NCI-H1436 (cell line): ENCODE measurements around the gene TSPAN18.

ENCODE experiments used
- DNase-seq: peaks from one replicate; lab custom pipeline; 2025; lab: John Stamatoyannopoulos, UW

Gene TSPAN18

DNA sequence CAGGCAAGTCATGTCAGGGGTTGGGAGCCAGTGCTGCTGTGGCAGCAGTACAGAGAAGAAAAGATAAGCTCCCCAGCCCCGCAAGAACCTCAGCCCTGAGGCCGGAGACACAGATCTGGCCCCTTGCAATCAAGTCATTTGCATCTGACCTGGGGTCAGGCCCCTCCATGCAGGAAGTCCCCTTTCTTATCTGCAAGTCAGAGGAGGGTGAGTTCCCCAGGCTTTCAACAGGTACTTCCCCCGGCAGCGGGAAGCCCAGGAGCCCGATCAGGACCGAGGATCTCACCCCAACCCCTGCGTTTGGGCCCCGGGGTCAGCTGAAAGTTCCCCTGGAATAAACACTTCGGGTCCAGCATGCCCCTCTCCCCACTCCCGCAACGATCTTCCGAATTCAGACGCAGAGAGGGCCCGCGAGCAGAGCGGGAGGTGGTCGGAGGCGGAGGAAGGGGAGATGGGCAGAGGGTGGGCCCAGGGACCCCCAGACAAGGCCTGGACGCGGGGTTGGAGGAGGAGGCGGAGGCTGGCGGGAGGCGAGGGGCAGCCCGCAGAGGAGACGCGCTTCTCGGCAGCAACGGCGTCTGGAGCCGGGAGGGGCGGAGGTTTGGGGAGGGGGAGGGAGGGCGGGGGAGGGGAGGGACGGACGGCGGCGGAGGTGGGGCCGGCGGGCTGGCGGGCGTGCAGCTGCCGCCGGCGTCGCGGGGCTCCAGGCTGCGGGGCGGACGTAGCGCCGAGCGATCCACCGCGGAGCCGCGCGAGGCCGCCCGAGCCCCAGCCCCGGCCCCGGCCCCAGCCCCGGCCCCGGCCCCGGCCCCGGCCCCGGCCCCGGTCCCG lies at the start of gene TSPAN18:
TSS of gene TSPAN18 (plus strand) at position 680 of the 831 bp plus-strand sequence. CDS start 179,455 bp downstream, outside the sequence.
- no peak for DNase-seq

DNA sequence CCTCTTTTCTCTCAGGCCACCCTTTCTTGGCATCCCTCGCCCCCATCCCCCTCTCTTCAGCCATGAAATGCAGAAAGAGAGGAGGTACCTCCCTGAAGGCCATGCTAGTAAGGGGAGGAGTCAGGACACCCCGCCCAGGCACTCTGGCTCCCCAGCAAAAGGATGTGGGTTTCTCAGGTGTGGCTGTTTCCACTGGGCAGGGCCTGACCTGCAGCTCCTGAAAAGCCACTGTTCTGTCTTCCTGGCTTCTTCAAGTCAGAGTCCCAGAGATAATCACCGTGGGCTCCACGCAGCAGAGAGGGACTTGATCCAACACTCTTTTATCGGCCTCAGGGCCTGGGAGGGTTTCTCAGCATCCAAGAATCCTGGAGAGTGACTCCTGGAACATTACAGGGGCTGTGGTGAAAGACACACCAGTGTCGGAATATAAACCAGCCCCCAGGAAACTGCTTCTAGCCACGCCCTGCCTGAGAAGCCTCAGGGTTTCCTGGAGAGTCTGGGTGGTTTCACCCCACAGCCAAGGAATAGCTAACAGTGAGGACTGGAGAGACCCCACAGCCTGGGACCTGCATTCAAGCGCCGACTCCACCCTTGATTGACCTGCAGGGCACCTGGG lies 45.7 kb upstream of the TSPAN18 start:
- no peak for DNase-seq

DNA sequence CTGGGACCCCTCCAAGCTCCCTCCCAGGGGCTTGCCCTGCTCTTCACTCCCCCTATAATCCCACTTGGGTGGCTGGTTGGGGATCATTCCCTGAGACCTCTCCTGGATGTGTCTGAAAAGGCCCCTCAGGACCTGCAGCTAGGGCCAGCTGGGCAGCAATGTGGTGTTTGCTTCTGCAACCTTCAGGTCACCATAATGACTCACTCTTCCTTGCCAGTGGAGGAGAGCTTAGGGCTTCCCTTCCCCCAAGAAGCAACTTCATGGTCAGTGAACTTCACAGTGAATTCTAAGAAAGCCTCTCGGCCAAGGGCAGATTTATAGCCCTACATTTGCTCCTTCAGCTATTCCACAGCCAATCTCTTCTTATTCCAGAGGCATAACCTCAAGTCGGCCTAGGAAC lies 45.1 kb upstream of the TSPAN18 start:
- DNase-seq: no peak

GRCh38 chr11:44684859-44685281 lies 41.9 kb upstream of the TSPAN18 start:
- no peak for DNase-seq

GRCh38 chr11:44687388-44687787 lies 39.4 kb upstream of the TSPAN18 start:
- no peak for DNase-seq

GRCh38 chr11:44689265-44689664 lies 37.5 kb upstream of the TSPAN18 start:
- no peak for DNase-seq

GRCh38 chr11:44690651-44691050 lies 36.1 kb upstream of the TSPAN18 start:
- DNase-seq: no peak

DNA sequence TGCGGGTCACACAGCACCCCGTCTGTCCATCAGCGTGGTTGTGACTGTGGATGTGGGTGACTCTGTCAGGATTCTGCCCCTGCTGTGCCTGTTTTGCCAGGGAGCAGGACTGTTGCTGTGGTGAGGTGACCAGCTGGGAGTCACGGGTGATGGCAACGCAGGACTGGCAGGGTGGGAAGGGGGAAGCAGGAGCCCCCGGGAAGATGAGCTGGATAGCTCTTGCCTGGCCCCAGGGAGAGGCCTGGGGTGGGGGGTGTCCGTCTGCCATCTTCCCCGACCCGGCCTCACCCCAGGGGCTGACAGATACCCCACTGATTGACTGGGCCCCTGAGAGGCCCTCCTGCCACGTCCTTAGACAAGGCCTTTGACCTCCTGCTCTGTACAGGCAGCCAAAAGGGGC lies 34.3 kb upstream of the TSPAN18 start:
- DNase-seq: no peak

DNA sequence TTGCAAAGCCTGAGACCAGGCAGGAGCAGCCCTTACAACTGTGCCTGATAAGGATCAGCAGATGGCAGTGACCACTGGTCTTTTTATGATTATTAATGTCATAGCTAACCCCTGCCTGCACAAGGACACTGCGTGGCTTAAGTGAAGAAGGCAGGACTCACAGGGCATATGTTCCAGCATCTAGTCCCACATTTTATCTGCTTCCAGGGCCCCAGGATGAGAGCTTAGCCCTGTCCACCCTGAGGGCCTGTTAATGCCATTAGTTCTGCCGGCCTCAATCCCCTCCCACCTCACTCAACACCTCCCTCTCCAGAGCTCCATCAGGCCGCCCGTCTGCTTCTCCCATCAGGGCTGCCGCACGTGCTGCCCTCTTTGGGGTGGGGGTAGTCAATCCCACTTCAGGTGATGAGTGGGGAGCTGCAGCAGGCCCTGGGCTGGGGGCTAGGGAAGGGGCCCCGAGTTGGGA lies 33.1 kb upstream of the TSPAN18 start:
- no peak for DNase-seq

- DNase-seq: no peak
Observed at GRCh38 chr11:44694443-44694842, 32.3 kb upstream of the TSPAN18 start.

DNA sequence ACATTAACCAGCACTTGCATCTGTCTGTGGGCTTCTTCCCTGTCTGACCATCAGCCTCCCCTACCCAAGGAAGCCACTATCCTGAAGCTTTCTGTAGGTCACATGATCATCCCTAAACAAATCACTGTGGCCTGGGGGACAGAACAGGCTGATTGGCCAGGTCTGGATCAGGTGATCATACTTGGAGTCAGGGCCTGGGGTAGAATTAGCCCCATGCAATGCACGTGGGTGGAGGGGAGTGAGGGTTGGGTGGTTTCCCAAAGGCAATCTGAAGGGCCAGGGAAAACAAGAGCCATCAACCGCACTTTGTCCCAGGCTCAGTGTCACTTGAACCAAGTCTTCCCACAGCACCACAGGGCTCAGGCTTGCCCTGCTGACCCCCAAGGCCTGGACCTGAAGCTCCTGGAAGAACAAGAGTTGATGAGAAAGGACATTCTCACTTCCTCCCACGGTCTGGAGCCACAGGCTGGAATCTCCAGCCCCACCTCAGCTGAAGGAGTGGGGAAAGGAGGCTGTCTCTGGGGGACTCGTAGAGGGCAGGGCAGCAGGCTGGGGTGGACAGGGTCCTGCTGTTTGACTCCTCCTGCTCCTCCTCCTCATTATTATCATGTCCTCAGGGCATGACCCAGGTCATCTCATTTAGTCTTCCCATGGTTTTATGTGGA lies 31.5 kb upstream of the TSPAN18 start:
- no peak for DNase-seq

GRCh38 chr11:44698252-44698912 lies 28.4 kb upstream of the TSPAN18 start:
- DNase-seq: no peak

GRCh38 chr11:44699497-44700408 lies 27.0 kb upstream of the TSPAN18 start:
- DNase-seq: no peak

GRCh38 chr11:44701276-44701675 lies 25.5 kb upstream of the TSPAN18 start:
- DNase-seq: no peak

DNA sequence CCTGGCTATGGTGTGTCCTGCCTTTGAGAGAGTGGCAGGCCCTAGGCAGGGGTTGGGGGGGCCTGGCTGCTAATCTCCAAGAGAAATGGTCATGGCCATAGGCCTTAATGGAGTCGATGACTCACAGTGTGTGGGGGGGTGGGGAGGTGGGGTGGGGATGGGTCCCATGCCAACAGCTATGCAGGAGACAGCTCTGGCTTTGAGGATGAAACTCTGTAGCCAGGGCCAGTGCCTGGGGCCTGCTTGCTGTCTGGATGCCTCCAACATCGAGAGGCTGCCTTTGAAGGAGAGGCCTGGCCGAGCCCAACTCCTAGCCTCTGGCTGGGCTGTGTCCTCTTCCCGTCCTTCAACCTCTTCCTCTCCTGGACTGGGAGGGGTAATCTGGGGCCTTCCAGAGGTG lies 23.9 kb upstream of the TSPAN18 start:
- no peak for DNase-seq

DNA sequence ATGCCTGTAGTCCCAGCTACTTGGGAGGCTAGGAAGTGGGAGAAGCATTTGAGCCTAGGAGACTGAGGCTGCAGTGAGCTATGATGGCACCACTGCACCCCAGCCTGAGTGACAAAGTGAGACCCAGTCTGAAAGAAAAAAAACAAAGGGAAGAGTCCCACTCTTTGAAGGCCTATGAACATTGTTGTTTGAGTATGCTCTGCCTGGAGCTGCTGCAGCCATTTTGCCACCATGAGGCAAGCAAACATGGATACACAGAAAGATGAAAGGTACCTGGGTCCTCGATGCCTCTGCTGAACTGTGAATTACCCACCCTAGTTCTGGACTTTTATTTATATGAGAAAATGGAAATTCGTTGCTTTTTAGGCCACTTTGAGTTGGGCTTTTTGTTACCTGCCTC lies 19.7 kb upstream of the TSPAN18 start:
- no peak for DNase-seq

- no peak for DNase-seq
Observed at GRCh38 chr11:44708009-44708408, 18.8 kb upstream of the TSPAN18 start.

GRCh38 chr11:44708523-44709280 lies 18.1 kb upstream of the TSPAN18 start:
- no peak for DNase-seq

- DNase-seq: no peak
Observed at GRCh38 chr11:44709281-44709562, 17.5 kb upstream of the TSPAN18 start.

- no peak for DNase-seq
Observed at GRCh38 chr11:44709966-44710365, 16.8 kb upstream of the TSPAN18 start.
